ENCODE measurements around the gene PMEL. TPM values are rescaled to one million over a fixed set of nuclear protein-coding genes. Genes with fewer than 3 reads are reported as not detected.
A peak's percentile ranks its signal among the peaks of the same experiment; 100 is the strongest.

The PMEL gene
- total RNA-seq, 1 experiment from 2014 or later = 72.2 TPM

DNA sequence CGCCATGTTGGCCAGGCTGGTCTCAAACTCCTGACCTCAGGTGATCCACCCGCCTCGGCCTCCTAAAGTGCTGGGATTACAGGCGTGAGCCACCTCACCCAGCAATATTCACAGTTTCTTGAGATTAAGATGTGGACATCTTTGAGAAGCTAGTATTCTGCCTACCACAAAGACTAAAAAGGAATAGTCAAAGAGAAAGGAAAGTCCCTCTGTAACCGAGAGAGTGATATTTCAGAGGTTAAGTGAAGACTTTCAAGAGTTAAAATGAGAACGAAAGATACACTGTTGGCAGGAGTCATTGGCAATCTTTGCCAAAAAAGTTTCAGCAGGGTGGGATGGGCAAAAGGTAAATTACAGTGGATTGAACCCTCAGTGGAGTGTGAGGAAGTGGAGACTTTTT is 19.3 kb downstream of the PMEL start:
- TF ChIP-seq ZNF425 (CRISPR knock-in tag; conservative IDR thresholded peaks at IDR 0.05) (no peak), E2F4 (CRISPR knock-in tag; IDR thresholded peaks at IDR 0.05; ENCODE audit: borderline replicate concordance, low read depth) (no peak), FOXP1 (CRISPR knock-in tag; IDR thresholded peaks at IDR 0.05; ENCODE audit: borderline replicate concordance) (no peak), GTF2I (CRISPR knock-in tag; conservative IDR thresholded peaks at IDR 0.05) (no peak)
- H3K4me1 Mint-ChIP-seq = no peaks in the 10 kb centered on the region
- H3K27me3 Mint-ChIP-seq (ENCODE audit: low read depth) = no peaks in the 10 kb centered on the region; the same call in 1 of the 2 replicates
- H3K9me3 Mint-ChIP-seq = no peaks in the 10 kb centered on the region
- H3K27ac Mint-ChIP-seq = peak overlapping the region; percentile 20; the same call in 1 of the 2 replicates
- ATAC-seq = no peak
- DNase-seq (ENCODE audit: low spot score) = no peak
- CTCF ChIA-PET = interaction anchor here (1.1 kb wide), 1 partner anchor 208 kb away, joined by 4 read pairs; no protein-coding TSS in a partner anchor
- POLR2A ChIA-PET = interaction anchor here (0.6 kb wide), 1 partner anchor 10 kb away, joined by 3 read pairs; no protein-coding TSS in a partner anchor
- H3K4me3 Mint-ChIP-seq = no peak overlapping the region
- no peaks in the 10 kb centered on the region for H3K36me3 Mint-ChIP-seq

GRCh38 chr12:55942577-55943136 is 23.2 kb downstream of the PMEL start:
- Mint-ChIP-seq H3K27me3 (ENCODE audit: low read depth) (no peaks in the 10 kb centered on the region), H3K36me3 (no peaks in the 10 kb centered on the region), H3K4me3 (no peak overlapping the region), H3K4me1 (peaks cover 9% of the 10 kb centered on the region), H3K9me3 (no peaks in the 10 kb centered on the region), H3K27ac (no peak overlapping the region)
- ATAC-seq (no peak), DNase-seq (ENCODE audit: low spot score) (no peak)
- CTCF ChIA-PET = interaction anchor here (0.8 kb wide), 1 partner anchor 204 kb away, joined by 3 read pairs; no protein-coding TSS in a partner anchor
- POLR2A ChIA-PET = no interaction called here
- TF ChIP-seq USF2 (CRISPR knock-in tag; IDR thresholded peaks at IDR 0.05) (no peak), NR1H2 (CRISPR knock-in tag; IDR thresholded peaks at IDR 0.05) (no peak), TCF7 (CRISPR knock-in tag; IDR thresholded peaks at IDR 0.05; ENCODE audit: low read depth) (no peak), ZNF423 (CRISPR knock-in tag; IDR thresholded peaks at IDR 0.05) (no peak), ZNF532 (CRISPR knock-in tag; IDR thresholded peaks at IDR 0.05; ENCODE audit: borderline replicate concordance) (no peak), MXD4 (CRISPR knock-in tag; IDR thresholded peaks at IDR 0.05; ENCODE audit: borderline replicate concordance) (no peak), GRHL2 (CRISPR knock-in tag; IDR thresholded peaks at IDR 0.05; ENCODE audit: insufficient replicate concordance, severe bottlenecking) (no peak), ZNF121 (CRISPR knock-in tag; IDR thresholded peaks at IDR 0.05) (no peak), NFATC4 (CRISPR knock-in tag; IDR thresholded peaks at IDR 0.05) (no peak), NFYB (CRISPR knock-in tag; conservative IDR thresholded peaks at IDR 0.05; ENCODE audit: low read depth) (no peak), IRF2 (CRISPR knock-in tag; IDR thresholded peaks at IDR 0.05; ENCODE audit: borderline replicate concordance, low read depth) (no peak), ZNF232 (CRISPR knock-in tag; IDR thresholded peaks at IDR 0.05) (no peak)
- TF ChIP-seq, protein P1, sequence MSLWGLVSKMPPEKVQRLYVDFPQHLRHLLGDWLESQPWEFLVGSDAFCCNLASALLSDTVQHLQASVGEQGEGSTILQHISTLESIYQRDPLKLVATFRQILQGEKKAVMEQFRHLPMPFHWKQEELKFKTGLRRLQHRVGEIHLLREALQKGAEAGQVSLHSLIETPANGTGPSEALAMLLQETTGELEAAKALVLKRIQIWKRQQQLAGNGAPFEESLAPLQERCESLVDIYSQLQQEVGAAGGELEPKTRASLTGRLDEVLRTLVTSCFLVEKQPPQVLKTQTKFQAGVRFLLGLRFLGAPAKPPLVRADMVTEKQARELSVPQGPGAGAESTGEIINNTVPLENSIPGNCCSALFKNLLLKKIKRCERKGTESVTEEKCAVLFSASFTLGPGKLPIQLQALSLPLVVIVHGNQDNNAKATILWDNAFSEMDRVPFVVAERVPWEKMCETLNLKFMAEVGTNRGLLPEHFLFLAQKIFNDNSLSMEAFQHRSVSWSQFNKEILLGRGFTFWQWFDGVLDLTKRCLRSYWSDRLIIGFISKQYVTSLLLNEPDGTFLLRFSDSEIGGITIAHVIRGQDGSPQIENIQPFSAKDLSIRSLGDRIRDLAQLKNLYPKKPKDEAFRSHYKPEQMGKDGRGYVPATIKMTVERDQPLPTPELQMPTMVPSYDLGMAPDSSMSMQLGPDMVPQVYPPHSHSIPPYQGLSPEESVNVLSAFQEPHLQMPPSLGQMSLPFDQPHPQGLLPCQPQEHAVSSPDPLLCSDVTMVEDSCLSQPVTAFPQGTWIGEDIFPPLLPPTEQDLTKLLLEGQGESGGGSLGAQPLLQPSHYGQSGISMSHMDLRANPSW (CRISPR knock-in tag; conservative IDR thresholded peaks at IDR 0.05; ENCODE audit: low read depth) = no peak
- TF ChIP-seq, protein P2, sequence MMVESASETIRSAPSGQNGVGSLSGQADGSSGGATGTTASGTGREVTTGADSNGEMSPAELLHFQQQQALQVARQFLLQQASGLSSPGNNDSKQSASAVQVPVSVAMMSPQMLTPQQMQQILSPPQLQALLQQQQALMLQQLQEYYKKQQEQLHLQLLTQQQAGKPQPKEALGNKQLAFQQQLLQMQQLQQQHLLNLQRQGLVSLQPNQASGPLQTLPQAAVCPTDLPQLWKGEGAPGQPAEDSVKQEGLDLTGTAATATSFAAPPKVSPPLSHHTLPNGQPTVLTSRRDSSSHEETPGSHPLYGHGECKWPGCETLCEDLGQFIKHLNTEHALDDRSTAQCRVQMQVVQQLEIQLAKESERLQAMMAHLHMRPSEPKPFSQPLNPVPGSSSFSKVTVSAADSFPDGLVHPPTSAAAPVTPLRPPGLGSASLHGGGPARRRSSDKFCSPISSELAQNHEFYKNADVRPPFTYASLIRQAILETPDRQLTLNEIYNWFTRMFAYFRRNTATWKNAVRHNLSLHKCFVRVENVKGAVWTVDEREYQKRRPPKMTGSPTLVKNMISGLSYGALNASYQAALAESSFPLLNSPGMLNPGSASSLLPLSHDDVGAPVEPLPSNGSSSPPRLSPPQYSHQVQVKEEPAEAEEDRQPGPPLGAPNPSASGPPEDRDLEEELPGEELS (CRISPR knock-in tag; IDR thresholded peaks at IDR 0.05) = no peak
- TF ChIP-seq, protein P3, sequence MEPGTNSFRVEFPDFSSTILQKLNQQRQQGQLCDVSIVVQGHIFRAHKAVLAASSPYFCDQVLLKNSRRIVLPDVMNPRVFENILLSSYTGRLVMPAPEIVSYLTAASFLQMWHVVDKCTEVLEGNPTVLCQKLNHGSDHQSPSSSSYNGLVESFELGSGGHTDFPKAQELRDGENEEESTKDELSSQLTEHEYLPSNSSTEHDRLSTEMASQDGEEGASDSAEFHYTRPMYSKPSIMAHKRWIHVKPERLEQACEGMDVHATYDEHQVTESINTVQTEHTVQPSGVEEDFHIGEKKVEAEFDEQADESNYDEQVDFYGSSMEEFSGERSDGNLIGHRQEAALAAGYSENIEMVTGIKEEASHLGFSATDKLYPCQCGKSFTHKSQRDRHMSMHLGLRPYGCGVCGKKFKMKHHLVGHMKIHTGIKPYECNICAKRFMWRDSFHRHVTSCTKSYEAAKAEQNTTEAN (CRISPR knock-in tag; IDR thresholded peaks at IDR 0.05) = no peak

Data from WTC11 (cell line).